Coronary artery (tissue), 2 donors: ENCODE data around the gene FDXR.

Source experiments
- DNase-seq: peaks from one replicate; pipeline ENCODE4 v3.0.0-alpha.2; 2017; ENCODE audit warnings: low spot score
- H3K27ac ChIP-seq, 2 donors: fragments of 200-600 bp; sonication (generic); one replicate each; pipeline ENCODE4 v1.5.1; 2016 to 2019
- H3K4me3 ChIP-seq: fragments of 200-600 bp; sonication (generic); 2 replicates; pipeline ENCODE4 v1.5.1; 2016; ENCODE audit warnings: mild to moderate bottlenecking, moderate library complexity
- CTCF ChIP-seq: fragments of 200-600 bp; sonication (generic); IDR thresholded peaks from one replicate; pipeline ENCODE4 v1.5.1; 2019; ENCODE audit warnings: antibody characterized with exemption

The FDXR gene

GRCh38 chr17:74904687-74905409, 32.1 kb upstream of the FDXR start:
- DNase-seq, result no peak
- Histone ChIP-seq H3K27ac (no peak overlapping the region), H3K4me3 (no peak overlapping the region)
- TF ChIP-seq CTCF, result no peak

GRCh38 chr17:74903671-74904070, 30.9 kb upstream of the FDXR start:
- Histone ChIP-seq H3K27ac (no peak overlapping the region), H3K4me3 (no peak overlapping the region)
- DNase-seq, result no peak
- TF ChIP-seq CTCF, result no peak

DNA sequence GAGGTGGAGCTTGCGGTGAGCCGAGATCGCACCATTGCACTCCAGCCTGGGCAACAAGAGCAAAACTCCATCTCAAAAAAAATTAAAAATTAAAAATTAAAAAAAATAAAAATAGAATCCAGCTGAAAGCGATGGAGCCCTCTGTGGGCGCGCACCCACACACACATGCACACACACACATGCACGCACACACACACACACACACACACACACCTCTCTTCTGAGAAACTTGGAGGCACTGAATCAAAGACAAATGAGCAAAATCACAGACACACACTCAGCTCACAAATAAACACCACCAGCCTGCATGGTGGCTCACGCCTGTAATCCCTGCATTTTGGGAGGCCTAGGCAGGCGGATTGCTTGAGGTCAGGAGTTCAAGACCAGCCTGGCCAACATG, 30.2 kb upstream of the FDXR start:
- no peak overlapping the region for H3K4me3 ChIP-seq
- no peak for DNase-seq
- TF ChIP-seq CTCF, result no peak
- no peak overlapping the region for H3K27ac ChIP-seq

- H3K4me3 ChIP-seq, result no peak overlapping the region
- TF ChIP-seq CTCF, result no peak
- no peak overlapping the region for H3K27ac ChIP-seq
- DNase-seq, result no peak
Observed at GRCh38 chr17:74901353-74902135, 28.8 kb upstream of the FDXR start.

GRCh38 chr17:74900208-74900607, 27.4 kb upstream of the FDXR start:
- no peak overlapping the region for H3K4me3 ChIP-seq
- no peak overlapping the region for H3K27ac ChIP-seq
- no peak for TF ChIP-seq CTCF
- DNase-seq, result no peak

DNA sequence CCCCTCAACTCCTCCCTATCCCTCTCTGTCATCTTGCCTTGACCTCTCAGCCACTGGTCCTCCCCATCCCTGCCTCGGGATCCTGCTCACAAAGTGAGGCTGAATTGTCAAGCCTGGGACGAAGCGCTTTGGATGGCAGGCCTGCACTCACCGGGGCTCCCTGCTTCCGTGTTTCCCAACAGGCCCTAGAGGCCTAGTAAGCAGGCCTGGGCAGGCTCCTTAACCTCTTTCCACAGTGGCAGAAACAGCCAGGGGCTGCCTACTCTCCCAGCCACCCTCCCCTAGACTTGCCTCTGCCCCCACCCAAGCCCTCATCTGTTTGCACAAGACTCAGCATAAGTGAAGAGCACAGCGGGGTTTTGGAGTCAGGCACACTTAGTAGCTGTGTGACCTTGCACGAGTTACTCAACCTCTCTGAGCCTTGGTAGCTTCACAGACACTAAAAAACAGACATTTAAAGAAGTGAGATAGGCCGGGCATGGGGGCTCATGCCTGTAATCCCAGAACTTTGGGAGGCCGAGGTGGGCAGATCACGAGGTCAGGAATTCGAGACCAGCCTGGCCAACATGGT, 25.7 kb upstream of the FDXR start:
- no peak for DNase-seq
- Histone ChIP-seq H3K27ac (no peak overlapping the region), H3K4me3 (no peak overlapping the region)
- no peak for TF ChIP-seq CTCF
